Thoracic aorta (tissue), 2 donors: ENCODE results near the gene SETD2. TPM values are rescaled to one million over a fixed set of nuclear protein-coding genes. Genes with fewer than 3 reads are reported as not detected.

Source experiments
- ATAC-seq: fragments of 150-250 bp; one replicate; pipeline ENCODE4 v1.8.0; 2017; ENCODE audit warnings: low read depth; ENCODE audit not compliant: insufficient number of reproducible peaks, low FRiP score
- DNase-seq: peaks from one replicate; pipeline ENCODE4 v3.0.0-alpha.2; 2020; ENCODE audit warnings: low spot score
- H3K27ac ChIP-seq, 2 donors: fragments of 200-600 bp; sonication (generic); 1 replicate in 1 of 2; 2 replicates in 1 of 2; pipeline ENCODE4 v1.5.1; 2016; ENCODE audit warnings: mild to moderate bottlenecking in 2 of 2, moderate library complexity in 2 of 2
- H3K27me3 ChIP-seq: fragments of 200-600 bp; sonication (generic); replicated peaks from 2 replicates; pipeline ENCODE4 v1.6.0; 2016; ENCODE audit warnings: mild to moderate bottlenecking; ENCODE audit not compliant: insufficient read depth
- H3K36me3 ChIP-seq: fragments of 200-600 bp; sonication (generic); one replicate; pipeline ENCODE4 v1.5.1; 2016
- H3K4me1 ChIP-seq, 2 donors: fragments of 200-600 bp; sonication (generic); 1 replicate in 1 of 2; 2 replicates in 1 of 2; pipeline versions ENCODE4 v1.5.1 to v1.6.0; 2016; ENCODE audit warnings: low read depth in 2 of 2, mild to moderate bottlenecking in 1 of 2; ENCODE audit not compliant: control insufficient read depth in 1 of 2
- H3K4me3 ChIP-seq: fragments of 200-600 bp; sonication (generic); 2 replicates; pipeline ENCODE4 v1.5.1; 2016; ENCODE audit warnings: mild to moderate bottlenecking
- H3K9me3 ChIP-seq: fragments of 200-600 bp; sonication (generic); 2 replicates; pipeline ENCODE4 v1.5.1; 2016
- total RNA-seq, 2 donors: library from RNA; depleted of rRNA; stranded (reverse); fragments of >200 nt; gene quantifications; one replicate each; pipeline versions ENCODE4 v1.1.0 to v1.2.3, GENCODE V29; 2016
- TF ChIP-seq, protein P1 (sequence below): fragments of 200-600 bp; sonication (generic); IDR thresholded peaks from one replicate; pipeline ENCODE4 v1.5.1; 2019; ENCODE audit warnings: antibody characterized with exemption

SETD2 gene
- total RNA-seq, 2 donors from 2014 or later: 44.3 to 78.9 TPM

DNA sequence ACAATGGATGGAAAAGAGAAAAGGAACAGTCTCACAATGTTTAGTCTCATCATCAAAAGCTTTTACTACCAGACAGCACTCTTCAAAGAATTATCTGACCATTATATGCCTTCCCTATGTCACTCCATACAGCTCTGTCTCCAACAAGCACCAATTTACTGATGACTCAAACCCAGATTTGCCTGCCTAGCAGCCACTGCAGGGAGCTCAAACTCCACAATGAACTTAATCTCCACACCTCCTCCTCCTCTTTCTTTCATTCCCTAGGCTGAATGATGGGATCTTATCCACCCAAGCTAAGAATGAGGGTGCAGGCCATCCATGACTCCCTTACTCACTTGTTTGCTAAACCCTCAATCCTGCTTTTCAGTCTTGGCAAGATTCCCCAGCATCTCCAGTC lies 139.0 kb downstream of the SETD2 start:
- peaks cover 0 to 7% of the 10 kb centered on the region in 2 donors for H3K4me1 ChIP-seq
- DNase-seq (no peak), ATAC-seq (no peak)
- H3K27me3 ChIP-seq: no peaks in the 10 kb centered on the region
- TF ChIP-seq, protein P1, sequence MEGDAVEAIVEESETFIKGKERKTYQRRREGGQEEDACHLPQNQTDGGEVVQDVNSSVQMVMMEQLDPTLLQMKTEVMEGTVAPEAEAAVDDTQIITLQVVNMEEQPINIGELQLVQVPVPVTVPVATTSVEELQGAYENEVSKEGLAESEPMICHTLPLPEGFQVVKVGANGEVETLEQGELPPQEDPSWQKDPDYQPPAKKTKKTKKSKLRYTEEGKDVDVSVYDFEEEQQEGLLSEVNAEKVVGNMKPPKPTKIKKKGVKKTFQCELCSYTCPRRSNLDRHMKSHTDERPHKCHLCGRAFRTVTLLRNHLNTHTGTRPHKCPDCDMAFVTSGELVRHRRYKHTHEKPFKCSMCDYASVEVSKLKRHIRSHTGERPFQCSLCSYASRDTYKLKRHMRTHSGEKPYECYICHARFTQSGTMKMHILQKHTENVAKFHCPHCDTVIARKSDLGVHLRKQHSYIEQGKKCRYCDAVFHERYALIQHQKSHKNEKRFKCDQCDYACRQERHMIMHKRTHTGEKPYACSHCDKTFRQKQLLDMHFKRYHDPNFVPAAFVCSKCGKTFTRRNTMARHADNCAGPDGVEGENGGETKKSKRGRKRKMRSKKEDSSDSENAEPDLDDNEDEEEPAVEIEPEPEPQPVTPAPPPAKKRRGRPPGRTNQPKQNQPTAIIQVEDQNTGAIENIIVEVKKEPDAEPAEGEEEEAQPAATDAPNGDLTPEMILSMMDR: no peak
- no peak overlapping the region for H3K4me3 ChIP-seq
- no peaks in the 10 kb centered on the region for H3K9me3 ChIP-seq
- no peak overlapping the region for H3K27ac ChIP-seq
- H3K36me3 ChIP-seq: no peaks in the 10 kb centered on the region

DNA sequence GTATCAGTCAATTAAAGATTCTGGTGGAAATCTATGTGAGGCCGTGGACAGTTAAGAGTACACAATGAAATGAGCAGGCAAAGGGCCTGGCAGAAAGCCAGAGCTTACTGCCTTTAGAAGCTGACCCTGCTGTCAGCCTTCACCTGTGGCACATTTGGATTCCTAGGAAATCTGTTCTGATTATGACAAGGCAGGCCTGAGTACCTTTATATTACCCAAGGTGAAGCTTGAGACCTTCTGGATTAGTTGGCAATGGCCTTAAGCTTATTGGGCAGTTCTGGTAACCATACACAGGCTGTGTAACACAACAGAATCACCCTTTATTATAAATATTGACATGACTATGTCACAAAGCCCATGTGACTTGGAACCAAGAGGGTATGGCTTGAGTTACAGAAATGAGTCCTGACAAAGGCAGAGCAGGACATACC lies 141.3 kb downstream of the SETD2 start:
- no peak for DNase-seq

DNA sequence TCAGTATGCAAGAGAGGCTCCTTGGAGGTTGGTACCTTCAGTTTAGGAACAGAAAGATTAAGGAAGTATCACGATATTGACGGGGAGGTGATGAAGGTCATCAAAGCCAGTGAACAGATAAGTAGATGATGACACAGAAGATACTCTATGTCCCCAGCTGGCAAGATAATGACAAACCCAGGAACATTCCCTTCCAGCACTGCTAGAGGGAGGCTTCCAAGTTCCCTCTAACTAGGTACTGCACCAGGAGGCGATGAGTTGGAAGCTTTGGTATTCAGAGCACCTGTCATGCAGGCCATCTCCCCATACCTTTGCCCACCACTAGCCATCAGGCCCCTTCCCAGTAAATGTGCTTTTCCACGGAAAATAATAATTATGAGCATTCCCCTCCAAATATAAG lies 143.6 kb downstream of the SETD2 start:
- no peak for ATAC-seq
- TF ChIP-seq, protein P1: no peak
- Histone ChIP-seq H3K27me3 (no peaks in the 10 kb centered on the region), H3K27ac (no peak overlapping the region), H3K9me3 (no peaks in the 10 kb centered on the region), H3K4me3 (no peak overlapping the region), H3K4me1 (peaks cover 0 to 7% of the 10 kb centered on the region in 2 donors), H3K36me3 (peaks cover 31% of the 10 kb centered on the region)
- no peak for DNase-seq

More for the DNA sequence above, 141.3 kb downstream of the SETD2 start:
- no peaks in the 10 kb centered on the region for H3K27me3 ChIP-seq
- H3K4me1 ChIP-seq: peaks cover 0 to 7% of the 10 kb centered on the region in 2 donors
- H3K36me3 ChIP-seq: peaks cover 17% of the 10 kb centered on the region
- H3K4me3 ChIP-seq: no peak overlapping the region
- ATAC-seq: no peak
- H3K27ac ChIP-seq: no peak overlapping the region
- TF ChIP-seq, protein P1: no peak
- H3K9me3 ChIP-seq: no peaks in the 10 kb centered on the region

DNA sequence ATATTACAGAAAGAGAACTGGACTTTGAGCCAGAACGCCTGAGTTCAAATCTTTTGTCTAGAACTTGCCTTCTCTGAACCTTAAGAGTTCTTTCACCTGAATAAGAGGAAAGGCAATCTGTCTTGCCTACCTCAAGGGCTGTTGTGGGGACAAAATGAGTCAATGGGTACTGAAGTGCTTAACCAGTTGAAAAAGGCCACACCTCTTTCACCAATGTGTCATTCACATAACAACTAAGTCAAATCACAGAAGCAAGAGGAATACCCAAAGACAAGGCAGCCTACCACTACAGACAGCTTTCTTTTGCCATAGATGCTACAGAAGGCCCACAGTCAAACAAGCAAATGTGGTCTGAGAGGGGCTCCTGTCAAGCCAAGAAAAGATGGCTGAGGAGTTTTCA lies 144.7 kb downstream of the SETD2 start:
- TF ChIP-seq, protein P1: no peak
- DNase-seq: no peak

DNA sequence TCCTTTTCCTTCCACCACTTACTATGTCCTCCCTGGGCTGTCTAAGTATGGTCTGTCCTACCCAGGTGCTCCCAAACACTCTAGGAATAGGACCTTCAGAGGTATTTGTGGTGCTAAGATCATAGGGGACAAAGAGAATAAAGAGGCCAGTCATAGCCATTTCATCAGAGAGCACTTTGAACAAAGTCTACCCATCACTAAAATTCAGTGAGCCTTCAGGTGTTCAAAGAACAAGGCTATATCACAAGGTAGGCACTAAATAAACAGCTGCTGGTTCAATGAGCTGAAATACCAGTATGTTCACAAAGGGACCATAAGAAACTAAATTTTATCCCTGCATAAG lies 145.7 kb downstream of the SETD2 start:
- ATAC-seq (no peak), DNase-seq (no peak)
- Histone ChIP-seq H3K36me3 (peaks cover 31% of the 10 kb centered on the region), H3K4me1 (peaks cover 0 to 7% of the 10 kb centered on the region in 2 donors), H3K4me3 (no peak overlapping the region), H3K27me3 (no peaks in the 10 kb centered on the region), H3K27ac (no peak overlapping the region), H3K9me3 (no peaks in the 10 kb centered on the region)
- TF ChIP-seq, protein P1: no peak

More for the DNA sequence above, 144.7 kb downstream of the SETD2 start:
- peaks cover 31% of the 10 kb centered on the region for H3K36me3 ChIP-seq
- no peaks in the 10 kb centered on the region for H3K27me3 ChIP-seq
- peaks cover 0 to 7% of the 10 kb centered on the region in 2 donors for H3K4me1 ChIP-seq
- no peaks in the 10 kb centered on the region for H3K9me3 ChIP-seq
- no peak overlapping the region for H3K4me3 ChIP-seq
- ATAC-seq: no peak
- H3K27ac ChIP-seq: no peak overlapping the region
